HG02973 (cell line): ENCODE measurements around the gene TLCD3B.

Source experiments
- ATAC-seq: cut with Tn5 transposase; IDR thresholded peaks from one replicate; pipeline ENCODE4 v1.9.1; 2021; ENCODE audit warnings: moderate library complexity; ENCODE audit not compliant: unreplicated experiment

Gene TLCD3B

GRCh38 chr16:29991571-29991904, 39.5 kb downstream of the TLCD3B start:
- ATAC-seq: no peak

- no peak for ATAC-seq
Measured at GRCh38 chr16:29990883-29991570, 40.0 kb downstream of the TLCD3B start.

- ATAC-seq: no peak
Measured at GRCh38 chr16:29990034-29990433, 41.0 kb downstream of the TLCD3B start.

GRCh38 chr16:29989111-29989858, 41.8 kb downstream of the TLCD3B start:
- no peak for ATAC-seq

- ATAC-seq: no peak
Measured at GRCh38 chr16:29988346-29989075, 42.6 kb downstream of the TLCD3B start.

GRCh38 chr16:29987371-29988085, 43.5 kb downstream of the TLCD3B start:
- no peak for ATAC-seq

GRCh38 chr16:29986931-29987330, 44.1 kb downstream of the TLCD3B start:
- no peak for ATAC-seq

- ATAC-seq: no peak
Measured at GRCh38 chr16:29986231-29986630, 44.8 kb downstream of the TLCD3B start.

- ATAC-seq: no peak
Measured at GRCh38 chr16:29985271-29985811, 45.7 kb downstream of the TLCD3B start.

GRCh38 chr16:29984764-29985147, 46.3 kb downstream of the TLCD3B start:
- no peak for ATAC-seq

- ATAC-seq: no peak
Measured at GRCh38 chr16:29984137-29984763, 46.8 kb downstream of the TLCD3B start.

- ATAC-seq: no peak
Measured at GRCh38 chr16:29983420-29984136, 47.5 kb downstream of the TLCD3B start.

- ATAC-seq: no peak
Measured at GRCh38 chr16:29982560-29983419, 48.3 kb downstream of the TLCD3B start.

GRCh38 chr16:29978564-29979270, 52.4 kb downstream of the TLCD3B start:
- no peak for ATAC-seq

- ATAC-seq: no peak
Measured at GRCh38 chr16:29978081-29978480, 53.0 kb downstream of the TLCD3B start.

GRCh38 chr16:29977063-29977825, 53.8 kb downstream of the TLCD3B start:
- no peak for ATAC-seq

- ATAC-seq: no peak
Measured at GRCh38 chr16:29975811-29976511, 55.1 kb downstream of the TLCD3B start.
